K562 (cell line): ENCODE measurements around the gene COL1A1. TPM values are rescaled to one million over a fixed set of nuclear protein-coding genes. Genes with fewer than 3 reads are reported as not detected.
A peak's percentile ranks its signal among the peaks of the same experiment; 100 is the strongest.

Source experiments
- CTBP1 ChIP-seq: fragments of 450-650 bp; IDR thresholded peaks from 2 replicates; pipeline ENCODE4 v1.6.1; 2016; ENCODE audit warnings: borderline replicate concordance
- JUNB ChIP-seq: fragments of 450-650 bp; formaldehyde crosslinking; conservative IDR thresholded peaks from 2 replicates; pipeline ENCODE4 v1.4.0; 2020; ENCODE audit warnings: mild to moderate bottlenecking
- KLF1 ChIP-seq: fragments of 450-650 bp; IDR thresholded peaks from 2 replicates; pipeline ENCODE4 v1.6.1; 2016; ENCODE audit warnings: missing genetic modification characterization, missing compliant biosample characterization
- KLF13 ChIP-seq: fragments of 450-650 bp; IDR thresholded peaks from 2 replicates; pipeline ENCODE4 v1.6.1; 2016; ENCODE audit warnings: missing genetic modification characterization, low read depth, mild to moderate bottlenecking, missing compliant biosample characterization, moderate library complexity, borderline replicate concordance
- SIN3B ChIP-seq: fragments of 450-650 bp; IDR thresholded peaks from 2 replicates; pipeline ENCODE4 v1.6.1; 2017; ENCODE audit warnings: low read depth, mild to moderate bottlenecking, moderate library complexity
- TEAD1 ChIP-seq, 2 experiments: fragments of 450-650 bp in 1 of 2; sonication (generic) in 1 of 2; formaldehyde crosslinking; IDR thresholded peaks; 2 replicates each; pipeline versions ENCODE4 v1.4.0 to v1.8.0; 2020 to 2022; ENCODE audit warnings: mild to moderate bottlenecking in 2 of 2, missing genetic modification reagents in 1 of 2
- ZNF696 ChIP-seq: fragments of 250-450 bp; sonication (Bioruptor Pico); conservative IDR thresholded peaks from 2 replicates; pipeline ENCODE4 v1.4.0; 2020; ENCODE audit warnings: mild to moderate bottlenecking, moderate library complexity
- polyA plus RNA-seq, 8 experiments: library from polyadenylated mRNA; depleted of rRNA in 4 of 8; stranded (reverse) in 5 of 8; unstranded in 3 of 8; fragments of >200 nt; fragmentation: Nextera tagmentation in 2 of 8; fragmentation: Illumina TruSeq in 1 of 8; extraction: Ambion mirVana in 2 of 8; extraction: Trizol in 1 of 8; gene quantifications; 2 replicates each; pipeline versions ENCODE4 v1.2.1 to v1.2.3, GENCODE V29; 2011 to 2014; ENCODE audit warnings: inconsistent platforms in 1 of 8, missing spikeins in 1 of 8
- total RNA-seq, 7 experiments: library from RNA; depleted of rRNA in 6 of 7; stranded (reverse); fragments of >200 nt in 6 of 7; fragmentation: Illumina TruSeq in 2 of 7; extraction: Trizol in 2 of 7; gene quantifications; 2 replicates each; pipeline versions ENCODE4 v1.2.1 to v1.2.3, GENCODE V29; 2011 to 2021; ENCODE audit warnings: low replicate concordance in 1 of 7
- TF ChIP-seq, protein P1 (sequence below): fragments of 450-650 bp; IDR thresholded peaks from 2 replicates; pipeline ENCODE4 v1.7.1; 2018; ENCODE audit warnings: mild to moderate bottlenecking, low read depth; ENCODE audit not compliant: partially characterized antibody
- TF ChIP-seq, protein P2 (sequence below): sonication (generic); formaldehyde crosslinking; IDR thresholded peaks from 2 replicates; pipeline ENCODE4 v1.8.1; 2022; ENCODE audit warnings: missing genetic modification reagents
- TF ChIP-seq, protein P3 (sequence below), 3 experiments: IDR thresholded peaks in 2 of 3; conservative IDR thresholded peaks in 1 of 3; 2 replicates each; pipeline ENCODE4 v1.5.1; 2011 to 2012; ENCODE audit warnings: low read length in 3 of 3, mild to moderate bottlenecking in 3 of 3, control low read depth in 2 of 3, improper control_type of control experiment in 1 of 3, inconsistent platforms in 1 of 3, low read depth in 1 of 3, mixed read lengths in 1 of 3, moderate library complexity in 1 of 3; ENCODE audit not compliant: insufficient read depth in 2 of 3
- TF ChIP-seq, protein P4 (sequence below): sonication (generic); formaldehyde crosslinking; IDR thresholded peaks from 2 replicates; pipeline ENCODE4 v1.8.0; 2022; ENCODE audit warnings: mild to moderate bottlenecking, missing genetic modification reagents

COL1A1 gene
- total and polyA plus RNA-seq, 9 of the 15 experiments (the other 6 are each of a cell fraction or from before 2014, with no cell fraction given): 0.04 to 3.4 (median 0.18) TPM

DNA sequence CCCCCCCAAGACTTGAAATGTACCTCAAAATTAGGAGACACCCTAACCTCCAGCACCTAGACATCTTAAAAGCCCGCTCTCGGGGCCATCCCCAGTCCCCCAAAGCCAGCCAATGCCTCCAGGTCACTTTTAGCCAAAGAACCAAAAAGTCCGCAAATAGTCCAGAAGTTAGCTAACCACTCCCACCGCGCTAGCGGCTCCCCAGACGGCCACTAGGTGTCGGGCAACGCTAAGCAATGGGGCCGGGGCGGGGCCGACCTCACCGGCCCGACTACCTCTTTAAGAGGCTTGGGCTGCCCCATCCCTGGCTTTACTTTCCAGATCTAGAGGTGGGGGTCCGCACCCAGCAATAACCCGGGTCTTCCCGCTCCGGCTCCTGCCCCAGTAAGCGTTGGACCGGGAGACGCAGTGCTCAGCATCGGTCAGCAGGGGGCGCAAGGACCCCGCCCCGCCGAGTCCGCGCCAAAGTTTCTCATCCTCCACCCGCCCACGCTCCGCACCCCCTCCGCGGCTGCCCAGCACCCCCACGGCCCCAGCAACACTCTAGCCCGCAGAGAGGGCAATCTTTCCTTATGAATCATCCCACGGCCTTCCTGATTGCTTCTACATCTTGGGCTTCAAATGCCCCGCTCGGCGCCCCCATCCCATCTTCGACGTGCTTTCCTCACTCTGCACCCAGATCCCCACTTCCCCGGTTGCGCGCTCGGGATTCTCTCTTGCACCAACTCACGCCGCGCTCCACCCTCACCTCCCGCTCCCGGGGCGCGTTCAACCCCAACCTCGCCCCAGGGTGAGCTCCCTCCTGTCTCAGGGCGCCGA, 765 bp downstream of the COL1A1 start (continued):
- TF ChIP-seq, protein P1, sequence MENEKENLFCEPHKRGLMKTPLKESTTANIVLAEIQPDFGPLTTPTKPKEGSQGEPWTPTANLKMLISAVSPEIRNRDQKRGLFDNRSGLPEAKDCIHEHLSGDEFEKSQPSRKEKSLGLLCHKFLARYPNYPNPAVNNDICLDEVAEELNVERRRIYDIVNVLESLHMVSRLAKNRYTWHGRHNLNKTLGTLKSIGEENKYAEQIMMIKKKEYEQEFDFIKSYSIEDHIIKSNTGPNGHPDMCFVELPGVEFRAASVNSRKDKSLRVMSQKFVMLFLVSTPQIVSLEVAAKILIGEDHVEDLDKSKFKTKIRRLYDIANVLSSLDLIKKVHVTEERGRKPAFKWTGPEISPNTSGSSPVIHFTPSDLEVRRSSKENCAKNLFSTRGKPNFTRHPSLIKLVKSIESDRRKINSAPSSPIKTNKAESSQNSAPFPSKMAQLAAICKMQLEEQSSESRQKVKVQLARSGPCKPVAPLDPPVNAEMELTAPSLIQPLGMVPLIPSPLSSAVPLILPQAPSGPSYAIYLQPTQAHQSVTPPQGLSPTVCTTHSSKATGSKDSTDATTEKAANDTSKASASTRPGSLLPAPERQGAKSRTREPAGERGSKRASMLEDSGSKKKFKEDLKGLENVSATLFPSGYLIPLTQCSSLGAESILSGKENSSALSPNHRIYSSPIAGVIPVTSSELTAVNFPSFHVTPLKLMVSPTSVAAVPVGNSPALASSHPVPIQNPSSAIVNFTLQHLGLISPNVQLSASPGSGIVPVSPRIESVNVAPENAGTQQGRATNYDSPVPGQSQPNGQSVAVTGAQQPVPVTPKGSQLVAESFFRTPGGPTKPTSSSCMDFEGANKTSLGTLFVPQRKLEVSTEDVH: peak; percentile 73
- TF ChIP-seq KLF1 (tag) (peak; percentile 88; the same call in 1 of the 2 replicates), KLF13 (tag) (peak; percentile 77; the same call in 1 of the 2 replicates), TEAD1 (CRISPR knock-in tag; IDR thresholded peaks at IDR 0.05) (0 out of 4 replicates have a peak, but pooled peaks of 1 of the 2 experiments have one; percentile 47), CTBP1 (peak; percentile 75), SIN3B (peak; percentile 14; the same call in 1 of the 2 replicates), ZNF696 (no peak), JUNB (CRISPR knock-in tag) (no peak)
- TF ChIP-seq, protein P2, sequence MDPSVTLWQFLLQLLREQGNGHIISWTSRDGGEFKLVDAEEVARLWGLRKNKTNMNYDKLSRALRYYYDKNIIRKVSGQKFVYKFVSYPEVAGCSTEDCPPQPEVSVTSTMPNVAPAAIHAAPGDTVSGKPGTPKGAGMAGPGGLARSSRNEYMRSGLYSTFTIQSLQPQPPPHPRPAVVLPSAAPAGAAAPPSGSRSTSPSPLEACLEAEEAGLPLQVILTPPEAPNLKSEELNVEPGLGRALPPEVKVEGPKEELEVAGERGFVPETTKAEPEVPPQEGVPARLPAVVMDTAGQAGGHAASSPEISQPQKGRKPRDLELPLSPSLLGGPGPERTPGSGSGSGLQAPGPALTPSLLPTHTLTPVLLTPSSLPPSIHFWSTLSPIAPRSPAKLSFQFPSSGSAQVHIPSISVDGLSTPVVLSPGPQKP: no peak
- TF ChIP-seq, protein P3, sequence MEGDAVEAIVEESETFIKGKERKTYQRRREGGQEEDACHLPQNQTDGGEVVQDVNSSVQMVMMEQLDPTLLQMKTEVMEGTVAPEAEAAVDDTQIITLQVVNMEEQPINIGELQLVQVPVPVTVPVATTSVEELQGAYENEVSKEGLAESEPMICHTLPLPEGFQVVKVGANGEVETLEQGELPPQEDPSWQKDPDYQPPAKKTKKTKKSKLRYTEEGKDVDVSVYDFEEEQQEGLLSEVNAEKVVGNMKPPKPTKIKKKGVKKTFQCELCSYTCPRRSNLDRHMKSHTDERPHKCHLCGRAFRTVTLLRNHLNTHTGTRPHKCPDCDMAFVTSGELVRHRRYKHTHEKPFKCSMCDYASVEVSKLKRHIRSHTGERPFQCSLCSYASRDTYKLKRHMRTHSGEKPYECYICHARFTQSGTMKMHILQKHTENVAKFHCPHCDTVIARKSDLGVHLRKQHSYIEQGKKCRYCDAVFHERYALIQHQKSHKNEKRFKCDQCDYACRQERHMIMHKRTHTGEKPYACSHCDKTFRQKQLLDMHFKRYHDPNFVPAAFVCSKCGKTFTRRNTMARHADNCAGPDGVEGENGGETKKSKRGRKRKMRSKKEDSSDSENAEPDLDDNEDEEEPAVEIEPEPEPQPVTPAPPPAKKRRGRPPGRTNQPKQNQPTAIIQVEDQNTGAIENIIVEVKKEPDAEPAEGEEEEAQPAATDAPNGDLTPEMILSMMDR (IDR thresholded peaks at IDR 0.05 in 2 of 3, conservative IDR thresholded peaks at IDR 0.05 in 1 of 3; ENCODE audit: insufficient read depth in 2 of 3, low read depth in 1 of 3, low read length in 3 of 3): peak; percentile 94 to 100 (median 97)
- TF ChIP-seq, protein P4, sequence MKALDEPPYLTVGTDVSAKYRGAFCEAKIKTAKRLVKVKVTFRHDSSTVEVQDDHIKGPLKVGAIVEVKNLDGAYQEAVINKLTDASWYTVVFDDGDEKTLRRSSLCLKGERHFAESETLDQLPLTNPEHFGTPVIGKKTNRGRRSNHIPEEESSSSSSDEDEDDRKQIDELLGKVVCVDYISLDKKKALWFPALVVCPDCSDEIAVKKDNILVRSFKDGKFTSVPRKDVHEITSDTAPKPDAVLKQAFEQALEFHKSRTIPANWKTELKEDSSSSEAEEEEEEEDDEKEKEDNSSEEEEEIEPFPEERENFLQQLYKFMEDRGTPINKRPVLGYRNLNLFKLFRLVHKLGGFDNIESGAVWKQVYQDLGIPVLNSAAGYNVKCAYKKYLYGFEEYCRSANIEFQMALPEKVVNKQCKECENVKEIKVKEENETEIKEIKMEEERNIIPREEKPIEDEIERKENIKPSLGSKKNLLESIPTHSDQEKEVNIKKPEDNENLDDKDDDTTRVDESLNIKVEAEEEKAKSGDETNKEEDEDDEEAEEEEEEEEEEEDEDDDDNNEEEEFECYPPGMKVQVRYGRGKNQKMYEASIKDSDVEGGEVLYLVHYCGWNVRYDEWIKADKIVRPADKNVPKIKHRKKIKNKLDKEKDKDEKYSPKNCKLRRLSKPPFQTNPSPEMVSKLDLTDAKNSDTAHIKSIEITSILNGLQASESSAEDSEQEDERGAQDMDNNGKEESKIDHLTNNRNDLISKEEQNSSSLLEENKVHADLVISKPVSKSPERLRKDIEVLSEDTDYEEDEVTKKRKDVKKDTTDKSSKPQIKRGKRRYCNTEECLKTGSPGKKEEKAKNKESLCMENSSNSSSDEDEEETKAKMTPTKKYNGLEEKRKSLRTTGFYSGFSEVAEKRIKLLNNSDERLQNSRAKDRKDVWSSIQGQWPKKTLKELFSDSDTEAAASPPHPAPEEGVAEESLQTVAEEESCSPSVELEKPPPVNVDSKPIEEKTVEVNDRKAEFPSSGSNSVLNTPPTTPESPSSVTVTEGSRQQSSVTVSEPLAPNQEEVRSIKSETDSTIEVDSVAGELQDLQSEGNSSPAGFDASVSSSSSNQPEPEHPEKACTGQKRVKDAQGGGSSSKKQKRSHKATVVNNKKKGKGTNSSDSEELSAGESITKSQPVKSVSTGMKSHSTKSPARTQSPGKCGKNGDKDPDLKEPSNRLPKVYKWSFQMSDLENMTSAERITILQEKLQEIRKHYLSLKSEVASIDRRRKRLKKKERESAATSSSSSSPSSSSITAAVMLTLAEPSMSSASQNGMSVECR (CRISPR knock-in tag): 0 out of 2 replicates have a peak, but pooled peaks have one; percentile 28
